ENCODE results near the gene INTS1. TPM values are rescaled to one million over a fixed set of nuclear protein-coding genes. Genes with fewer than 3 reads are reported as not detected.

INTS1 gene
- total RNA-seq, 4 donors from 2014 or later = 29.8 to 65.5 (median 41.4) TPM

DNA sequence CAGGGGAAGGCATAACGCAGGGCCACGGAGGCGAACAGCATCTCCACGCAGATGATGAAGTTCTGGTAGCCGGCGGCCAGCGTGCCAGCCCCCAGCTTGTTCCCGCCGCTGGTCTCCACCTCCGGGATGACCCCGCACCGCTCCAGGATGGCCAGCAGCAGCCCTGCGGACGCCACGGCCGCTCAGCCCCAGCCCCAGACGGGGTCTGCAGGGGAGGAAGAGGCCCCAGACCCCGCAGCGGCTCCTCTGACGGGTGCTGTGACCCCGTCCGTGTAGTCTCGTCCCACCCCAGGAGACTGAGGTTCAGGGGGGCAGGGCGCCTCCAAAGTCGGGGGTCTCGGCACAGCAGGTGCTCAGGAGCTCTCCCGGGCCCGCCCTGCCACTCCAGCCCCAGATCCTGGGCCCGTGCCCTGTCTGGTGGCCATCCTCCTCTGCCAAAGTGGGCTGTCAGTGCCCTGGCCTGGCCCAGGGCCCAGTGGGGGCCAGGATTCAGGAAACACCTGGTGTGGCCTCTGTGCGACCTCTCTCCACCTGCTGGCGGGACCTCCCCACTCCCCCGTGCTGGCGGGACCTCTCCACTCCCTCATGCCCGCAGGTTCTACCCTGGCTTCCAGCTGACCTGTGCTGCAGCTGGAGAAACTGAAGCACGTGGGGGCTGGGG is 43.7 kb upstream of the INTS1 start:
- no peak overlapping the region for H3K4me3 ChIP-seq
- WGBS, 2 donors (ENCODE audit: low coverage in 1 of 2) = 72% methylated on average over 5 of the region's 35 CpGs; no CpG with 5 or more reads in 1 of the 2 donors

GRCh38 chr7:1546909-1547776 is 43.0 kb upstream of the INTS1 start:
- WGBS, 2 donors (ENCODE audit: low coverage in 1 of 2) = 84% methylated on average over 12 of the region's 41 CpGs; no CpG with 5 or more reads in 1 of the 2 donors
- TF ChIP-seq, protein P1, sequence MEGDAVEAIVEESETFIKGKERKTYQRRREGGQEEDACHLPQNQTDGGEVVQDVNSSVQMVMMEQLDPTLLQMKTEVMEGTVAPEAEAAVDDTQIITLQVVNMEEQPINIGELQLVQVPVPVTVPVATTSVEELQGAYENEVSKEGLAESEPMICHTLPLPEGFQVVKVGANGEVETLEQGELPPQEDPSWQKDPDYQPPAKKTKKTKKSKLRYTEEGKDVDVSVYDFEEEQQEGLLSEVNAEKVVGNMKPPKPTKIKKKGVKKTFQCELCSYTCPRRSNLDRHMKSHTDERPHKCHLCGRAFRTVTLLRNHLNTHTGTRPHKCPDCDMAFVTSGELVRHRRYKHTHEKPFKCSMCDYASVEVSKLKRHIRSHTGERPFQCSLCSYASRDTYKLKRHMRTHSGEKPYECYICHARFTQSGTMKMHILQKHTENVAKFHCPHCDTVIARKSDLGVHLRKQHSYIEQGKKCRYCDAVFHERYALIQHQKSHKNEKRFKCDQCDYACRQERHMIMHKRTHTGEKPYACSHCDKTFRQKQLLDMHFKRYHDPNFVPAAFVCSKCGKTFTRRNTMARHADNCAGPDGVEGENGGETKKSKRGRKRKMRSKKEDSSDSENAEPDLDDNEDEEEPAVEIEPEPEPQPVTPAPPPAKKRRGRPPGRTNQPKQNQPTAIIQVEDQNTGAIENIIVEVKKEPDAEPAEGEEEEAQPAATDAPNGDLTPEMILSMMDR (IDR thresholded peaks at IDR 0.05) = no peak
- TF ChIP-seq EP300 (IDR thresholded peaks at IDR 0.05) (no peak), POLR2A (IDR thresholded peaks at IDR 0.05) (no peak), POLR2AphosphoS5 (IDR thresholded peaks at IDR 0.05) (no peak)
- Histone ChIP-seq H3K9me3 (no peaks in the 10 kb centered on the region), H3K36me3 (peaks cover 0 to 29% of the 10 kb centered on the region in 2 donors), H3K27me3 (no peaks in the 10 kb centered on the region), H3K27ac (no peak overlapping the region), H3K4me1 (peaks cover 0 to 6% (median 0%) of the 10 kb centered on the region in 3 donors), H3K4me3 (no peak overlapping the region)
- ATAC-seq = no peak

More for the DNA sequence above, 43.7 kb upstream of the INTS1 start:
- ATAC-seq = no peak
- TF ChIP-seq POLR2AphosphoS5 (IDR thresholded peaks at IDR 0.05) (no peak), POLR2A (IDR thresholded peaks at IDR 0.05) (no peak), EP300 (IDR thresholded peaks at IDR 0.05) (no peak)
- TF ChIP-seq, protein P1 (IDR thresholded peaks at IDR 0.05) = no peak
- Histone ChIP-seq H3K9me3 (no peaks in the 10 kb centered on the region), H3K27ac (no peak overlapping the region), H3K36me3 (peaks cover 0 to 22% of the 10 kb centered on the region in 2 donors), H3K4me1 (peaks cover 0 to 6% (median 0%) of the 10 kb centered on the region in 3 donors), H3K27me3 (no peaks in the 10 kb centered on the region)

GRCh38 chr7:1546274-1546908 is 42.2 kb upstream of the INTS1 start:
- Histone ChIP-seq H3K27me3 (no peaks in the 10 kb centered on the region), H3K9me3 (no peaks in the 10 kb centered on the region), H3K36me3 (peaks cover 0 to 37% of the 10 kb centered on the region in 2 donors), H3K27ac (no peak overlapping the region), H3K4me3 (no peak overlapping the region), H3K4me1 (peaks cover 0 to 6% (median 0%) of the 10 kb centered on the region in 3 donors)
- TF ChIP-seq POLR2A (IDR thresholded peaks at IDR 0.05) (no peak), EP300 (IDR thresholded peaks at IDR 0.05) (no peak), POLR2AphosphoS5 (IDR thresholded peaks at IDR 0.05) (no peak)
- TF ChIP-seq, protein P1 (IDR thresholded peaks at IDR 0.05) = no peak
- ATAC-seq = no peak
- WGBS, 2 donors (ENCODE audit: low coverage in 1 of 2) = 94% methylated on average over 3 of the region's 28 CpGs; no CpG with 5 or more reads in 1 of the 2 donors

GRCh38 chr7:1545417-1546246 is 41.4 kb upstream of the INTS1 start:
- TF ChIP-seq, protein P1 (IDR thresholded peaks at IDR 0.05) = no peak
- TF ChIP-seq EP300 (IDR thresholded peaks at IDR 0.05) = no peak
- TF ChIP-seq POLR2A (IDR thresholded peaks at IDR 0.05) = no peak
- TF ChIP-seq POLR2AphosphoS5 (IDR thresholded peaks at IDR 0.05) = no peak
- Histone ChIP-seq H3K9me3 (no peaks in the 10 kb centered on the region), H3K36me3 (peaks cover 0 to 44% of the 10 kb centered on the region in 2 donors), H3K27ac (no peak overlapping the region), H3K4me1 (peaks cover 0 to 6% (median 0%) of the 10 kb centered on the region in 3 donors), H3K27me3 (no peaks in the 10 kb centered on the region), H3K4me3 (no peak overlapping the region)
- no CpG with 5 or more reads among the region's 40 CpGs for WGBS, 2 donors (ENCODE audit: low coverage in 1 of 2)
- ATAC-seq = no peak
